Measurements from ENCODE around the gene CD300C.
"Not testable (repeated sequence)": the region's sequence is repeated elsewhere in the genome, so short reads cannot be mapped to it uniquely, and the experiment has no call there.

The CD300C gene
- 12.8 to 77.4 (median 37.3) reads per million in 18 experiments for total RNA-seq

DNA sequence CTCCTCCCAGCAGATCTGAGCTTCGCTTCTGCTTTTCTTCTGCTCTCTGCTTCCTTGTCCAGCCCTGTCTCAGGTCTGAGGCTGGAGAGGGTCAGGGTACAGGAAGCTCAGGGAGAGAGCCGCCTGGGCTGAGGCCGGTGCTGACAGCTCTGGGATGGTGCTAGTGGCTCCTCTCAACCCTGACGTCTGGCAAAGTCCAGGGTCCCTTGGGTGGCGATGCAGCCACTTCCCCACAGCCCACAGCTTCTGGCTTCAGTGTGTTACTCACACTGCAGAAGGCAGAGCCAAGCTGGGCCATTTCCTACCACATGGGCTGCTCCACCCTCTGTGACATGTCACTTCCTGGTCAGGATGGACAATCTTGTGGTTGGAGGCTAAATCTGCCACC, at the start of gene CD300C:
Gene CD300C, minus strand, starts transcription at position 273 of the 388 bp plus-strand sequence. CDS start 333 bp downstream, outside the sequence.
- DNase-seq = peak; percentile 93 to 96

DNA sequence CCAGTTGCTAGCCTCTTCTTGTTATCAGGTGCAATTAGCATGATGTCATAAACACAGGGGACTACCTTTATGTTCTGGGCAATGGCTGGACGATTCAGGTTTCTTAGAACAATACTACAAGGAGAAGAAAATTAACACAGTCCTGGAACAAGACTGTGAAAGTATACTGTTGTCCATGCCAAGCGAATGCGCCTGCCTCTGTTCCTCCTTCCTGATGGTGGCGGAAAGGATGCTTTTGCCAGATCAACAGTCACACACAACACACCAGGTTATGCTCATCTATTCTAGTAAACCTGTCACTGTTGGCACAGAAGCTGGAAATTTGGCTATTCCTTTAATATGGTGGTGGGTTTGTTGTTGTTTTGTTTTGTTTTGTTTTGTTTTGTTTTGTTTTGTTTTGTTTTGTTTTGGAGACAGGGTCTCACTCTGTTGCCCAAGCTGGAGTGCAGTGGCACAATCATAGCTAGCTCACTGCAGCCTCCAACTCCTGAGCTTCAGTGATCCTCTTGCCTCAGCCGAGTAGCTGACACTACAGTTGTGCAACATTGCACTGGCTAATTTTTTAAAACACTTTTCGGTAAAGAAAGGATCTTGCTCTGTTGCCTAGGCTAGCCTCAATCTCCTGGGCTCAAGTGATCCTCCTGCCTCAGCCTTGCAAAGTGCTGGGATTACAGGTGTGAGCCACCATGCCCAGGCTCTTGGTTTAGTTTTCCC, 49.3 kb upstream of the CD300C start:
- DNase-seq = peak; percentile 44 to 47

DNA sequence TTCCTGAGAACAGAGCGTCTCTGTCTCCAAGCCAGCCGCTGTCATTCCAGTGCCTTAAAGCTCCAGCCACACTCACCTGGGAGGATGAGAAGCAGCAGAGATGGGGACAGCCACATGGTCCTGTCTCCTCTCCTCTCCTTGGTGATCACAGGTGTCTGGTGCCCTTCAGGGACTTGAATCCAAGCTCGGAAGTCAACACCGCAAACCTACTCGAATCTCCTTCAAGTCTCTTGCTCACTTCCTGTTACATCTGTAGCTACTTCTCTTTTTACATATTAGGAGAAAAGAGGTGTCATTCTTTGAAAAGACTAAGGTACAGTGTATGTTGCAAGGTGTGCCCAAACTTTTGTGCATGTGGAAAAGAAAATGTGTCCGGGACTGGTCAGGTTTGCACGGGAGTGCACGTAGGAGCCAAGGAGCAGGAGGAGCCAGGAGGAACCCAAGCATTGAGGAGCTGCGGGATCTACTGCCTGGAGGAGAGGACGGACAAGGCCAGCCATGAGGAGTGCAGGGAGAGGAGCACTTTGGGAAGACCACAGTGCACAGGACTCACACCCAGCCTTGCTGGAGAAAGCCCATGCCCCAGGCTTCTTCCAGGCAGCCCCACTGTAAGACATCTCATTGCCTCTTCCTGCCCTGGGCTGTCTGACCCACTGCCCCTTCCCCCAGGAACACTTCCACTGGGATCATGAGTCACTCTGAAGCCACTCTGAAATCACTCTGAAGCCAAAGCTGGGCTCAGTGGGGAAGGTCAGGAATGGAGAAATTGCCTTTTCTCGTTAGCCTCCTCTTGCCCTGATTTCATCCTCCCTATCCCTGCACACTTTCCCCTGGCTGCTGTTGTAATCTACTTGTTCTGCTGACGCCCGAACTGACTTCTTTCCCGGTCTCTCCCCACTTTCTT, 46.4 kb upstream of the CD300C start, which contains the start of gene CD300LD:
Gene CD300LD, minus strand, starts transcription at position 197 of the 904 bp plus-strand sequence. Its CDS starts 81 bp downstream, at position 116.
- no peak for DNase-seq

DNA sequence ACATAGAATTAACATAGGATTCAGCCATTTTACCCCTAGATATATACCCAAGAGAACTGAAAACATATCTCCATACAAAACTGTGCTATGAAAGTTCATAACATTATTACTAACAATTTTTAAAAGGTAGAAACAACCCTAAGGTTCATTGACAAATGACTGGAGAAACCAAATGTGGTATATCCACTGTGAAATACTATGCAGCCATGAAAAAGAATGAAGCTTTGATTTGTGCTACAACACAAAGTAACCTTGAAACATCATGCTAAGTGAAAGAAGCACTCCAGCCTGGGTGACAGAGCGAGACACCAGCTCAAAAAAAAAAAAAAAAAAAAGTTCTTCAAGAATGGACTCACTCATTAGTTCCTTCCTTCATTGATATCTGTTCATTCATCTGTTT, 45.6 kb upstream of the CD300C start:
- no peak for DNase-seq

DNA sequence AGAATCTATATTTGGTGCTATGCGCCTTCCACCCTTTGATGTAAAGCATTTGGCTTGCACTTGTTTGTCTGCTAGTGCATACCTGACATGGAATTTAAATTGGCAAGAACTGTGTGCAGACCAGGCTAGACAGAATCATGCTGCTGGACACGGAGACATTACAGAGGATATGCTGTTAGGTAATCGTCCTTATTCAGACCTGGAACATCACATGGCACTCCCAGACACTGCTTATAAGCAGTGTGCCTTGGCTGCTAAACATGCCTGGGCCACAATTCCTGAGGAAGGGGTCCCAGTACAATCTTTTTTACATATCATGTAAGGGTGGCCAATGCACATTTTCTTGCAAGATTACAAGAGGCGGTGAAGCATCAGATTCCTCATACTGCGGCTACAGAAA, 39.8 kb upstream of the CD300C start:
- DNase-seq = no peak

DNA sequence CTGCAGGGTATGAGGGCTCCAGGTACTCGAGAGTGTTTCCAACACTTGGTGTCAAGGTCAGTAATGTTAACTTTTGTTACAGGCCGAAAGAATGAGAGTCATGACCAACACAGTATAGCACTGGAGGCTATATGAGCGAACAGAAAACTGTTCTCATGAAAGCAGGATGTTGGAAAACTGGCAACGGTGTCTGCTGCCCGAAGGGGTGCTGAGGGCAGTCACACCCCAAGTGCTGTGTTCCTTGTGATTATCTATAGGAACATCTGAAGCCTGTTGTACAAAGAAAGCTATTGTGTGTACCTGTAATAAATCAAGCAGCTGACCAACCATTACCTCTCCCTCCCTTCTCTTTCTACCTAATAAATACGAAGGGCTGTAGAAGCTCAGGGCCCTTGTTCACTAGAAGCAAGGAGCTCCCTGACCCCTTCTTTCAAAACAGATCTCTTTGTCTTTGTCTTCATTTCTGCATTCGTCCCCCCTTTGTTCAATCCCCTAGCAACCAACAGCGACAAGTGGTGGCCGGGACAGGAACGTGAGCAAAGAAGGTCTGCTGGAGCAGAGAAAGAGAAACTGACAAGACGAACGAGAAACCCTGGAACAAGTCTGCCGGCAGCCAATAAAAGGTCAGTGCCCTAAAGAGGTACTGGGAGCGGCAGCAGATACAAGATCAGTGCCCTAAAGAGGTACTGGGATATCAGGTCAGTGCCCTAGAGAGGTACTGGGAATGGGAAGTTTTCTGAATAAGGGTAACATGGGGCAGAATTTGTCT, 38.6 kb upstream of the CD300C start:
- no peak for DNase-seq

DNA sequence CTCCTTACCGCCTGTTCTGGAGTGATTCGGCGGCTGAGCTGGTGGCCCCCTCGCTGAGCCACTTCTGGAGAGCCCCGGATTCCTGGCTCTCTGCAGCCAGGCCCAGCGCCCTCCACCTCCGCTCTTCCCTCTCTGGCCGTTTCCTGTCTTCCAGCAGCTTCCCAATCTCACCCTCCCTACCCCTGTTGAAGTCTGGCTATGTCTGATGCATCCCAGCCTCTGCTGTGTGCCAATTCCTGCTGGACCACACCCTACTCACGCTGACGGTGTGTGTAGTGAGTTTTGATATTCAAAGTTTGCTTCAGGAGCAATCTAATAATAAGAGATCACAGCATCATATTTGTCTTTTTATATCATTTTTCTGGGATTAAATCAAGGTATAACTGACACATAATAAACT, 36.7 kb upstream of the CD300C start:
- no peak for DNase-seq

DNA sequence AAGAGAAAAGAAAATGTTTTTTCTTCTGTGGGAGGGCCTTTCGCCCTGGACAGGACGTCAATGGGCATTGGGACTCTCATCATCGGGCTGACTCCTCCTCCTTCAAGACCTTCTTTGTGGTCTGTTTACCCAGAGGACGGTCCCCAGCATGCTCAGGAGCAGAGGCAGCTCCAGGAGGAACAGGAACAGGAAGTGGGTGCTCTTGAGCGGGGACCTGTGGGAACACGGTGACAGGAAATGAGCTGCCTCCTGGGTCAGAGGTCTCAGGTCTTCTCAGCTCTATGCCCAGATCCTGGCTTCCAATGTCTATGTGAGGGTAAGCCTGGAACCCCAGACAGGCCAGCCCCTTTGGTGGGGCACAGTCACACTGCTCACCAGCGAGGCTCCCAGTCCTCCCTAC, 34.0 kb upstream of the CD300C start:
- DNase-seq = peak in 1 of 2 donors; percentile 36

DNA sequence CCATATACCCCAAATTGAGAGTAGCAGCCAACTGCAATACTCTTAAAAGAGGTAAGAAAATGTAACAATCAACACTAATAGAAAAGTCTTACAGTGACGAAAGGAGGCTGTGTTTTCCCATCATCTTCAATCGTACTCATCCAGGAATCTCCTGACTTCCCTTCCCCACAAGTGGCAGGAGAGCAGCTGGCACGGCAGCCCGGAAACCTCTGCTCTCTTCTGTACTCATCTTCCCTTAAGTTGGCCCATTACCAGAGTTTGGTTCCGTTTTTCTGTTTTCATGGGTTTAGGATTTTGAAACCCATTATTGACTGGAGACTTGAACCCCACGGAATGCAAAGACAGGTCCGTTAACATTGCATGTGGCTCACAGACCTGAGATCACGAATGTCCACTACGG, 33.1 kb upstream of the CD300C start:
- DNase-seq = no peak

DNA sequence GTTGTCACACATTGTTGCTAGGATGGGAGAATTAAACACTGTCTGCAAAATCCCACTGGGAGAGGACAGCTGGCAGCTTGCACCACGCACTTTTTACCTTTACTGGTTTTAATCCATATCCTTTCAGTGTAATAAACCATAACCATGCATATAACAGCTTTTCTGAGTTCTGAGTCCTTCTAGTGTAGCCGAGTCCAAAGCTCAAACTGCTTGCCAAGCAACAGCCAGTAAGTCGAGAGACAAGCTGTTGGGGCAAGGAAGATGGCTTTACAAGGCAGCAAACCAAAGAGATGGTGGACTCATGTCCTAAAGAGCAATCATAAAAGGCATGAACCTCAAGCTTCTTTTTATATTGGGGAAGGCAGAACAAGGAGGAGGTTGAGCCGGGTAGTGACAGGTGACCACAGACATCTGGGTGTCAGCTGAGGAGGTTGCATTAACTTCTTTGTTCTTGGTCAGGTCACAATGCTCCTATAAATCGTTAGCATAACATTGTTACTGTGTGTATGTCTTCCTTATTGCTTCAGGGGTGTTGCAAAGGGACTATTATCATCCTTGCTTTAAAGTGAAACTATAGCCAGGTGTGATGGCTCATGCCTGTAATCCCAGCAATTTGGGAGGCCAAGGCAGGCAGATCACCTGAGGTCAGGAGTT, 28.7 kb upstream of the CD300C start:
- DNase-seq = no peak

DNA sequence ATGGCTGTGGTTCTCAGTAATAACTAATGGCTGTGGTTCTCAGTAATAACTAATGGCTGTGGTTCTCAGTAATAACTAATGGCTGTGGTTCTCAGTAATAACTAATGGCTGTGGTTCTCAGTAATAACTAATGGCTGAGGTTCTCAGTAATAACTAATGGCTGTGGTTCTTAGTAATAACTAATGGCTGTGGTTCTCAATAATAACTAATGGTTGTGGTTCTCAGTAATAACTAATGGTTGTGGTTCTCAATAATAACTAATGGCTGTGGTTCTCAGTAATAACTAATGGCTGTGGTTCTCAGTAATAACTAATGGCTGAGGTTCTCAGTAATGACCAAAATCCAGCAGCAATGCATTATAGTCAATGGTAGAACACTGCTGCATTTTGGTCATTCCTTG, 27.7 kb upstream of the CD300C start:
- DNase-seq = not testable (repeated sequence)

DNA sequence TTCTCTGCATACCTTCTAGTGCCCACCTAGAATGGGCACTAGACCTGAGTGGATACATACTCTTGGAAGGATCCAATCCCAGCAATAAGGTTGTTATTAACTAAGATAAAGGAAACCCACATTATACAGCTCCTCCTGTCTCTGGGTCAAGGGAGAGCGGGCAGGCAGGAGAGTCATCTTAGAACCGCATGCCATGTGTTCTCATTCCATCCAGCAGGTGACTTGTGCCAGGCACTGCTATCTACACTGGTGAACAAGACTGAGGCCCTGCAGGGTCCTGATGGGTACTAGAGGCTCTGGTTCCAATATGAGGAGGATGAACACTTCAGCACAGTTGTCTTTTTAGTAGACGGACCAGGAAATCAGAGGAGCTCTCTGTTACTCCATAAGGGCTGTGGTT, 27.3 kb upstream of the CD300C start:
- DNase-seq = no peak

DNA sequence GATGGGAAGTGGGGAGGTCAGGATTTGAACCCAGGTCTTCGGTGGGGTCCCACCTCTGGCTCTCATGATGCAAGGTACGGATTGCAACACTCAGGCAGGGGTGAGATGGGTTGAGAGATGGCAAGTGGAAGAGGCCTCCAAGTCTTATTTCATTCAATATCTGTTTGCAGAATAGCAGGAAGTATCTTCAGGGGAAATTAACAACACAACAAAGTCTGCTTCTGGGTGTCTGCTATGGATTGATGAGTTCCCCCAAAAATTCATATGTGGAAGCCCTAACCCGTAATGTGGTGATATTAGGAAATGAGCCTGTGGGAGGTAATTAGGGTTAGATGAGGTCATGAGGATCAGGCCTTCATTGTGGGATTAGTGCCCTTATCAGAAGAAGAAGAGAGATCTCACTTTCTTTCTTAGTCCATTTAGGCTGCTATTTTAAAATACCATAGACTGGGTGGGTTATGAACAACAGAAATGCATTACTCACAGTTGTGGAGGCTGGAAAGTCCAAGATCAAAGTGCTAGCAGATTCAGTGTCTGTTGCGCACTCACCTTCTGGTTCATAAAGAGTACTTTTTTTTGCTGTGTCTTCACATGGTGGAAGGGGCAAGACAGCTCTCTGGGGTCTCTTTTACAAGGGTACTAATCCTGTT, 25.8 kb upstream of the CD300C start:
- peak in 1 of 2 donors; percentile 41 for DNase-seq

DNA sequence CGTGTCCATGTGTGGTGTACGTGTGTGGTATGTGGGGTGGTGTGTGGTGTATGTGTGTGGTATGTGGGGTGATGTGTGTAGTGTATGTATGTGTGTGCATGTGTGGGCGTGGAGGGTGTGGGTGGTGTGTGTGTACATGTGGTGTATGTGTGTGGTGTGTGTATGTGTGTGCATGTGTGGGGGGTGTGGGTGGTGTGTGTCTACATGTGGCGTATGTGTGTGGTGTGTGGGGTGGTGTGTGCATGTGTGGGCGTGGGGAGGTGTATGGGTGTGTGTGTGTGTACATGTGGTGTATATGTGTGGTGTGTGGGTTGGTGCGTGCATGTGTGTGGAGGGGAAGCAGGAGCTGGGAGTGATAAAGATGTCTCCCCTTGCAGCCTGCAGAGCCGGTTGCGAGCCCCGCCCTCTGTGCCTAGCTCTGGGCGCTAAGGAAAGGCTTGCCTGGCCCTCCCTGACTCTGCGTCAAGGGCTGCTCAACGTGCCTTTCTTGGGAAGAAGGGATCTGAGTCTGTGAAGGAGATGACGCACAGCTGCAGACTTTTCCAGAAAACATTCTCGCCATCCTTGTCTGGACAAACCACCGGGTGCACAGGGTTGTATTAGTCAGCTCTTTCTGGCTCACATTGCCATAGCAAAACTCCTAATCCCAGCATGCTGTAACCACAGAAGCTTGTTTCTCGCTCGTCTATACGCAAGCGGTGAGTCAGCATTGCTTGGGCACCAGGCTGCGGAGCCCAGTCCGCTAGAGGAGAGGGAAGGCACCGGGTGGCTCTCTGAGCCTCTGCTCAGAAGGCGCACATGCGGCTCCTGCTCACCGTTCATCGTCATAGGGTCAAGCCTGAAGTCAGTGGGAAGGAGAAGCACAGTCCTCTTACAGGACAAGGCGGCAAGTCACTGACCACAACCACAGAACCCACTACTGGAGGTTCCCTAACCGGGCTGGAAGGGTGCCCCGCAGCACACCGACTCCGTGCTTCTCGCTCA, 23.4 kb upstream of the CD300C start:
- DNase-seq = peak; percentile 91 to 94

DNA sequence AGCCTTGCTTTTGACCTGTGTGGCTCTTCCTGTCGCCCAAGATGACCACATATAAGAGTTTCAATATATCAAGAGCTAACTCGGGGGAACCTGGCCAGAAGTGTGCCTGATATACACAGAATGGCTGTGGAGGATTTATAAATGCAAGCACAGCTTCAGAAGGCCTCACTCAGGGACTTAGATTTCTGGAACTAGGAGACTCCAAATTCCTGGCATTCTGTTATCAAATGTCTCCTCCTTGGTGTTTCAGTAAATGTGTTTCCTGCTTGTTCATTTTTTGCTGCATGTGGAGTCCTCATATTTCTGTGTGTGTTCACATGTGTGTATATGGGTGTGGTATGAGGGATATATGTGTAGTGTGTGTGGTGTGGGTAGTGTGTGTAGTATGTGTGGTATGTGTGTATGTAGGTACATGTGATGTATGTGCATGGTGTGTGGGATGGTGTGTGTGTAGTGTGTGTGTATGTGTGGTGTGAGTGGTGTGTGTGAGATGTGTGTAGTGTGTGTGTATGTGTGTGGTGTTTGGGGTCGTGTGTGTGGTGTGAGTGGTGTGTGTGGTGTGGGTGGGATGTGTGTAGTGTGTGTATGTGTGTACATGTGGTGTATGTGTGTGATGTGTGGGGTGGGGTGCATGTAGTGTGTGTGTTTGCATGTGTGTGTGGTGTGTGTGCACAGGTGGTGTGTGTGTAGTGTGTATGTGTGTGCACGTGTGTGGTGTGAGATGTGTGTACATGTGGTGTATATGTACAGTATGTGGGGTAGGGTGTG, 22.4 kb upstream of the CD300C start:
- DNase-seq = no peak

DNA sequence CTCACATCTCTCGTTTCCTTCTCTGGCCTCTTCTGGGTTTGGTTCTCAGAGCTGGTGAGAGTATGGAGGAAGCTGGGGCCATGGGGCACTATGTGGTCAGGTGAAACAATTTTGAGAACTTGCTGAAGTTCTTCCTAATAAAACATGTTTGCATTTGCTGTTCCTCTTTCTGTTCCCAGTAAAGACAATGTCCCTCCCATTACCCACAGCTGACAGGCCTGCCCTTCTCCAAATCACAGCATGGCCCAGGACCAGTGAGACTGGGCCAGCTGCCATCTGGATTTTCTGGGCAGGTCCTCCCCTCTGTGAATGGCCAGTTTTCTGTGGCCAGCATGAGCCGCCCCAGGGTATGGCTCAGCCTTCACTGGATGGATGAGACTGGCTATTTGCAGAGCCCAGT, 21.5 kb upstream of the CD300C start, which contains the start of gene CD300H:
Gene CD300H, minus strand, starts transcription at position 113 of the 400 bp plus-strand sequence.
- DNase-seq = peak; percentile 60 to 75

DNA sequence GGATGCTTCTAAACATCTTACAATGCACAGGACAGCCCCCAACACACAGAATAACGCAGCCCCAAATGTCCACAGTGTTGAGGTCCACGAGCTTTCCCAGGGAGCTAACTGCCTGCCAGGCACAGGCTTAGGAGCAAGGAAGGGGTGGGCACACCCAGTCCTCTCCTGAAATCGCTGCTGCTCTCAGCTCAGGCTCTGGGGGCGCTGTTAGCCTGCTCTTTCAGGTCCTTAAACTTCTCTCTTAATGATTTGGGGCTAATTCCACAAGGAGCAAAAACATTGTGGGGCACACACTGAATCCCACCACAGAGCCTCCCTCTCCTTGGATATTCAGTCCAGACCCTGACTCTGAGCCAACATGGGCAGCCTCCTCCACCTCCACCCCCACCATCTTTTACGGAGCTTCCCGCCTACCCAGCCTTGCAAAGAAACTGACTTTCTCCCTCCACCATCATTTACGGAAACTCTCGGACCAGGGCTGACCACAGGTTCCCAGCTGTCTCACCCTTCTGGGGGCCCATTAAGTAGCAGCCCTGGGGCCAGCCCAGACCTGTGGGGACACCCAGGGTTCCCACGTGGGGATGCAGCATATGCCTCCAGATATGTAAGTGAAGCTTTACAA, 20.3 kb upstream of the CD300C start:
- DNase-seq = peak; percentile 34 to 63

DNA sequence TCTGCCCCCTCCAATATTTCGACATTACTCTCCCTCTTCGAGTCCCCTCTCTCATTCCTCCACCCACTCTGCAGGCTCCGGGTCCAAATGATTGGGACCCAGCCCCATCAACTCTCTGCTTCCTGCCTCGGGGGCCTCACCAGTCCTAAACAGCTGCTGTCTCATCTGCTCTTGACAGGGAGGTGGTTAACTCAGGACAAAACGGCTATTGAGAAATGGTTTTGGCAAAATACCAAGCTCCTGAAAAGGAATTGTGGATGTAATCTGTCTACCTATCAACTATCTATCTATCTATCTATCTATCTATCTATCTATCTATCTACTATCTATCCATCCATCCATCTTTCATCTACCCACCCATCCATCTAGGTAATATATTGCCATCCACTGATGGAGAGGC, 19.2 kb upstream of the CD300C start:
- no peak for DNase-seq

DNA sequence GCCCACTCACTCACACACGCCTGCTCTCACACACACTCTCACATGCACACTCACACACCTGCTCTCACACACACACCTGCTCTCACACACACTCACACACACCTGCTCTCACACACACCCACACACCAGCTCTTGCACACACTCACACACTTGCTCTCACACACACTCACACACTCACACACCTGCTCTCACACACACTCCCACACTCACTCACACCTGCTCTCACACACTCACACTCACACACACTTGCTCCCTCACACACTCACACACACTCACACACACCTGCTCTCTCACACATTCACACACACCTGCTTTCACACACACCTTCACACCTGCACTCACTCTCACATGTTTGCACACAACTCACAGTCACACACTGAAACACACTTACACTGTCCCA, 17.4 kb upstream of the CD300C start:
- DNase-seq = no peak
